Left hindlimb (tissue), 1 donor: ENCODE data around the gene WDFY4.

Experiments
- DNase-seq: peaks from one replicate; pipeline ENCODE4 v3.0.0-alpha.2; 2018

The WDFY4 gene

DNA sequence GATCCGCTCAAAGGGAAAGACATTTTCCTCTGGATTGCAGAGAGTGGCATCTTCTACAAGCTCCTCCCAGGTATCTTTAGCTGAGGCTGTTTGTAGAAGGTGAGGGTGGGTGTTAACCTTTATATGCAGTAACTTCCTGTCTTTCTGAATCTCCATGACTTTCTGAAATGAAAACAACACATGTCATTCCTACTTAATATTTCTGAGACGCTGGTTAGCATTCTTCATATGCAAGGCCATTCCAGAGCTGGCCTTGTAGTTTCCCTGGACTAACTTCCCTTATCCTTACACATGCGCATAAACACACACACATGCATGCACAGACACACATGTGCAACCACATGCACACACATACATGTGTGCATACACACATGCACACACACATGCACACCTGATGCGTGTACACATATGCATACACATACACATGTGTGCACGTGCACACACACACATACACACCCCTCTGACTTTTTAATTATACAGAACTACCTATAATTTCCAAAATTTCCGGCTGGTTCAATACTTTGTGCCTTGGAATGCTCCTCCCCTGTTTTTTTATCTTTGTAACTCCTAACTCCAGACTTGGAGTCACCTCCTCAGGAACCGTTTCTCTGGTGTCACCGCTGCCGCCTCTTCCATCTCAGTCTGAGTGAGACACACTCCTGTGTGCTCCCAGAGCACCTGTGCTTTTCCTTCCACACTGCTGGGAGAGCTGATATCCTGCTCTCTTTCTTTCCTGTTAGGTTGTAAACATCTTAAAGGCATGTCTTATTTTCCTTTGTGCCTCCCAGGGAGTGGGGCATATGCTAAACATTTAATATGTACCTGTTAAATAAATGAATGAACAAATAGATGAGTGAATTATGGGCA is 199.7 kb downstream of the WDFY4 start:
- no peak for DNase-seq

DNA sequence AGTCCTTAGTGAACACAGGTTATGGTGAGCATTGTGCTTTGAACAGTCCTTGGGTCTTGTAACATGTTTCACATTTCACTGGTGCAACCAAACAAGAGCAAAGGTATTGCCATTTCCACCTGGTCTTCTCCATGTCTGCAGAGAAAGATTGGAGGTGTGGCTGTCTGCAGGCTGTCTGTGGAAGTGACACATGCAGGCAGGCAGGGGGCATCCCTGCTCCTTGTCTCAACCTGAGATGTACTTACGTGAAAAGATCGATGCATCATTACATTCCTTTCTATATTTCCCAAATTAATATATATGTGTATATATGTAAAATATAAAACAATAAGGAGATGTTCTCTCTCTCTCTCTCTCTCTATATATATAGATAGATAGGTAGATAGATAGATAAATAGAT is 200.7 kb downstream of the WDFY4 start:
- no peak for DNase-seq

DNA sequence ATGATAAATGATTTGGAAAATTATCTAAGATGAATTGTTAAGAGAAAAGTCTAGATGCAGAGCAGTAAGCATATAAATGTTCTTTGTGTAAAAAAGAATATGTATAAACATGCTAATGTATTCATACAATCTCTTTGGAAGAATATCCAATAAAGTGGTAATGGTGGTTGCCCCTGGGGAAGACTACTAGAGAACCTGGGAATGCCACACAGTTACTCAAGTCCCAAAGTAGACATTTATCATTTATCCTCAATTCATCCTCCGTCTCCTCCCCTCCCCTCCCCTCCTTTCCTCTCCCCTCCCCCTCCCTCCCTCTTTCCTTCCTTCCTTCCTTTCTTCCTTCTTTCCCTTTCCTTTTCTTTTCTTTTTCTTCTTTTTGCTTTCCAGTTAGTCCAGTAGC is 203.3 kb downstream of the WDFY4 start:
- no peak for DNase-seq

DNA sequence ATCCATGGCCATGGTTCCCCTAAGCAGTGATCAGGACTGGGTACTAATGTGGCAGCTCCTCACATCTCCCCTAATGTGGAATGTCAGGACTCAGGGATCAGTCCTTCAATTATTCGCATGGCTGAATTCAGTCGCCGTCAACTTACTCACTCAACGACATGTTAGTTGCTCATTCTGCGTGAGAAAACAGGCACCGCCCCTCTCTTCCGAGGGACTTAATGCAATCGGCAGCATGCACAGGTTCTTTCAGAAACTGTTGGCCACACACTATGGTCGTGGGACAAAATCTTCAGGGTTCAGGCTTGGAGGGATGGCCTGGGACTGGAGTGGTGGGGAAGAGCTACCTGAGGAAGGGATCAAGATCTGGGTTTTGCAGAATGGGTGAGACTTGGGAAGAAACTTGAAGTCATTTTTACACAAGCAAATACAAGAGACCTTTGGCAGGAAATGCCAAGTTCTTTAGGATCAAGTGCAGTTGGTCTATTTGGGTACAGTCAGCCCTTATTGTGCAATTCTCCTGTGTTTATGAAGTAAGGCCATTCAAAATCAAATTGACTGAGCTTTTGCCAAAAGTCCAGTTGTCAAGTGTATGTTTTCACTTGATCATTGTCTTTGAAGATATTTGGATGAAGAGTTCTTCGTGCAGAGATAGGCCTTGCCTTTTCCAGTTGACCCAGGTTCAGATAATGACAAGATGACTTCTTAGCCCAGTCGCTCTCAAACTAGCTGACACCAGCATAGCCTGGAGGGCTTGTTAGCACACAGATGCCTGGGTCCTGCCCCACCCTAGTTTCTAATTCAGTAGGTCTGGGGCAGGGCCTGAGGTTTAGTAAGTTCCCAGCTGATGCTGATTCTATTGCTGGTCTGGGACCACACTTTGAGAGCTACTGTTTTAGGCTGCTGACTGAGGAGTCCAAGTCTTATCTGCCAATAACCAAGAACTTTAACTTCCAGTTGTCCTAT is 206.5 kb downstream of the WDFY4 start:
- DNase-seq = no peak

DNA sequence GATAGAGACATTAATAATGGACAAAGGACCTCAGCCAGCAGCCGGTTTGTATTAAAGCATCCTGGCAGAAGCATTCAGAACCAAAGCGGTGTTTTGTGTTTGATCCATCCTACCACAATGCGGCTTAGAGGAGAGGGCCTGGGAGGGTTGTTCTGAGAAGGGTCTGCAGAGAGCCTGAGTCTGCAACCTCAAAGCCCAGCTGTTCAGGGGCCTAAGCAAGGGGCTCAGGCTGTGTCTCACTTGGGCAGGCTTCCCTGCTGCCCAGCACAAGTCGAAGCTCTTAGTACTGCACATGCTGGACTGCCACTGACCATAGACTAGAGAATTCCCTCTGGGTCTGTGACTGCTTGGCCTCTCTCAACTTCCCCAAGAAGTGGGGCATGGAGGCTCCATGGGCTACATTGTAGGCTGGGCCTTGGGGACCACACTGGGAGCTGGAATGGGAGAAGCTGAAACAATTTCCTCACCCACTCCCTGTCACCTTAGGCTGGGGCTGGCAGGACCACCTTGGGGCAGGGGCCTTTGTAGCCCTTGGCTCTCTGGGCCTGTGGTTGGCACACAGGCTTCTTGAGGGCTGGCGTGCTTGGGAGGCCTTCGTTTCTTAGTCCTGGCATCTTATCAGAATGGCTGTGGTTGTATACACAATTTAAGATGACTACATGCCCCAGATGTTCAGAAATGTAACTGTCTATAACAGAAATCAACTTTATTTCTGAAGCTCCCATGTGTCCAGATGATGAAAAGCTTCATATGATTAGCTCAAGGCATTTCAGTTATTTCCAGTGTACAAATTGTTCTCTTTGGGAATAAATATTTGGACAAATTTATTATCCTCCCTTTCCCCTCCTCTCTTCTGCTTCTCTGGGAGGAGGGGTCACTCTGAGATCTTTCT is 210.5 kb downstream of the WDFY4 start:
- DNase-seq = peak; percentile 64

DNA sequence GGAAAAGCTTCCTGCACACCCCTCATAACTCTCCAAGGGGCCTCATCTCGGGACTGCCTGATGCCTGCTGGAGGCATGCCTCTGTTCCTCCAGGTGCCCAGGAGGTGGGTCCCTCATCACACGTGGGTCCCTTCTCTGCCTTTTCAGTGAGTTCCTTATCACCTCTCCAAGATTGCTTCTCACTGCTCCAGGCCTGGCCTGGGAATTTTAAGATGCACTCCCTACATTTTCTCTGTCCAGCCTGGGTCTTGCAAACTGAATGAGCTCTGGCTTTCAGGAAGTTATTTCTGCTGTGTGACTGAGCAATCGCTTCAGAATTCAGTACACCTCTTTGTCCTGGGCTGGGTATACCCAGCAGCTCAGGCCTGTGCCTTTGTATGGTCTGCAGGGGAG is 211.1 kb downstream of the WDFY4 start:
- DNase-seq = no peak

DNA sequence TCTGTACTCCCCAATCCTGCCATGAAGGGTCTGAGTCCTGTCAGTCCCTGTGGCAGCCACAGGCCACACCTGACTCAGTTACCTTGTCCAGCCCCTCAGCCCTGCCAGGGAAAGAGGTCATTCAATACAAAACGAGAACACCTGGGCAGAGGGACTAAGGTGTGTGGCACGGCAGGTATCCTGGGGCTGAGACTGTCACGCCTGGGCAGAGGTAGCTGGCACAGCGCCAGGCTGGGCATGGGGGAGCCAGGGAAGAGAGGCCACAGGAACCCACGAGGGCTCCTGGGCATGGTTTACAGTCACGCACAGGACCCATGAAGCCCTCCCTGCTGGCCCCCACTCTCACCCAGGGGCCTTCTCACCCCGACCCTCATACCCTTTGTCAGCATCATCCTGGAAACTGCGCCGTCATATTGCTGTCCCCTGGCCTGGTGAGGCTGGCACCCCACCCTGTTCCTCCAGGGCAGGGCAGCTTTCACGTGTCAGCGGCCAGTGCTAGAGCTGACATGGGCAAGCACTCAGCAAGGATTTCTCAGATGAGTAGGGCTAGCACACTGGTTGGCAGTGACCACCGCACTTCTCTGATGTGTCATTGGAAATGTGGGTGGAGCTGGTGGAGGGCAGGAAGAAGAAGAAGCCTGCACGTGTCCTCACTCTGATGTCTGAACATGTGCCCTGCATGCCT is 212.2 kb downstream of the WDFY4 start:
- no peak for DNase-seq

DNA sequence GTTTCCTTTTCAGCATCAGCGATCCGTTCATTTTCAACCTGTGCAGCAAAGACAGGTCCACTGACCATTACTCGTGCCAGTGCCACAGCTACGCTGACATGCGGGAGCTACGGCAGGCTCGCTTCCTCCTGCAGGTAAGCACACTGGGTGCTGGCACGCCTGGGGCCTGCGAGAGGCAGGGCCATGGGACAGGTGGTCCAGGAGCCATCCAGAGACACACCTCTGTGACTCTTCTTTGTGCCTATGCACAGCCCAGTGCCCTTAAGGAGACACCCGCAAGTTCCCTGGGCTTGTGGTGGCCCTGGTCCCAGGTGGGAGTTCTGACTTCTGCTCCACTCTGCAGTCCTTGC is 212.7 kb downstream of the WDFY4 start:
- DNase-seq = no peak

DNA sequence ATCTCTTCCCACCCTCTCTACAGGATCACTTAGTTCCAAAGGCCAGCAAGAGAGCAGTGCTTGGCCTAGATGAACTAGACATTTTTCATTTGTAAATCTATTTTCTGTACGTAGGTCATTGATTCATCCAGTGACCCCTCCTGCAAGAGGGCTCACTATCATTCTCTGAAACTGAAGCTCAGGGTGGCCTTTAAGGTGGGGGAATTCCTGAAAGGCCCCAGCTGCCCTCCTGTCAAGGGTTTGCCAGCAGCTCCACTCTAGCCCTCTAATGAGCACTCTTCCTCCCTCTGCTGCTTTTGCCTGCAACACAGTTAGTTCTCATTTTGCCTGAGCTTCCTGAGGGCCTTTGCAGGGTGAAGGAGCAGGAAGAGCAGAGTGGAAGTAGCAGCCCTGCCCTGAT is 213.8 kb downstream of the WDFY4 start:
- DNase-seq = no peak

DNA sequence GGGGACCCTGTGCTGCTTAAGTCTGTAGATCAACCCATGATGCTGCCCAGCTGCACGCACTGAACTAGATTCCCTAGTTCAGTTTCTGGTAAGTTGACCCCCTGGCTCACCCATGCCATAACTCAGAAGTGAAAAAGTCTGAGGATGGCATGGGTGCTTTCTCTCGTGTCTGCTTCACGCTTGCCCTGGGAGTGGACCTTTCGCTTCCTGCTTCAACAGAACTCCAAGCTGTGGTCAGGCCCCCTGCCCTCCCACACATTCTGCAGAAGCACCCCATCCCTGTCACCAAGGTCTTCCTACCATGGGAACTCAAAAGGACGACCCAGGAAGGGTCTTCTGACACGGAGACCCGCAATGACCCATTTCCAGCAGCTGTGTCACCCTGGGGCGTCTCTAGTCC is 215.1 kb downstream of the WDFY4 start:
- DNase-seq = no peak

DNA sequence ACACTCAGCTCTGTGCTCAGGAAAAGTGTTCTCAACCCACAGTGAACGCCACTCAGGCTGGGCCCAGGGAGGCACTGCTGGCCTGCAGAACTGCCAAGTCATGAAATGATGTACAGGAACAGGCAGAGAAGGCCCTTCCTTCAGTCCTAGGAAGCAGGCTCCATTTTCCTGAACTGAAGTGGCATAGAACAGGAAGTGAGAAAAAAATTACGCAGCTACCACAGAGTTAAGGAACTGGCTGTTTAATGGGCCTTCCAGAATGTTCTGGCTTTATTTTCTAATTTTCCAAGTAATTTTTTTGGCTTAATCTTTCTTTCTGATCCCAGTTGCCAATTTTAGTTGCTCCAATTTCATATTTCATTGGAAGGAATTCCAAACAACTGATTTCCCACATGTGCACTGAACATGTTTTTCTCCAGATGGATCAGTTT is 215.7 kb downstream of the WDFY4 start:
- DNase-seq = no peak

DNA sequence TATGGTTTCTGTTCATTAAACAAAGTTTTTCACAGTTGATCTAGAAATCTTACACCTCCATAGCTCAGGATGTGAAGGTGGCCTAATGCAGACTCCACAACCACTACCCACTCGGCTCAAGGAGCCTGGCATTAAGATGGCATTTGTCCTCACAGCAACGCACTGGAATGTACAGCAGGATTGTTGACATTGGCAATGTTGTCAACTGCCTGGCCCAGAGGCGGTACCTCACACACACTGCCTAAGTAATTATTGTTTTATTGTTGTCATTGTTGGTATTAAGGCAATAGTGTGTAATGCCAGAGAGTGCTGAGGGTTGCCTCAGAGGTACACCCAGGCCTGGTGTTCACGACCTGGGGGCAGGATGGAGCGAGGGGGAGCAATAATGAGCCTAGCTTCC is 216.6 kb downstream of the WDFY4 start:
- no peak for DNase-seq

DNA sequence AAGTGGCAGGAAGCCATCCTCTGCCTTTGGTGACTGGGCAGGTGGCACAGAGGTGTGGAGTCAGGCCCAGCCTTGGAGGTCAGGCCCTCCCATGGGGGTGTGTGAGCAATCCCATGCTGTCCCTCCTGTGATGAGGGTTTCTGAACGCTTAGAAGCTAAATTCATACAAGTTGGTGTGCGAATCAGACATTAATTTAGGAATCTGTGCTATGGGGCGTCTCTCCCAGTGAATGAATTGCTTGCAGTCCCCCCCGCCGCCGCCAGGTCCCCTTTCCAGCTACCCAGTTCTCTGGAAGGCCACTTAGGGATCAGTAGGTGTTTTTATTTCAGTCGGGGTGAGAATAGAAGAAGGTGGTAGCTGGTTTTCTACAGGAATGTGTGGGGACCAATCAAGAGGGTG is 217.4 kb downstream of the WDFY4 start:
- no peak for DNase-seq

DNA sequence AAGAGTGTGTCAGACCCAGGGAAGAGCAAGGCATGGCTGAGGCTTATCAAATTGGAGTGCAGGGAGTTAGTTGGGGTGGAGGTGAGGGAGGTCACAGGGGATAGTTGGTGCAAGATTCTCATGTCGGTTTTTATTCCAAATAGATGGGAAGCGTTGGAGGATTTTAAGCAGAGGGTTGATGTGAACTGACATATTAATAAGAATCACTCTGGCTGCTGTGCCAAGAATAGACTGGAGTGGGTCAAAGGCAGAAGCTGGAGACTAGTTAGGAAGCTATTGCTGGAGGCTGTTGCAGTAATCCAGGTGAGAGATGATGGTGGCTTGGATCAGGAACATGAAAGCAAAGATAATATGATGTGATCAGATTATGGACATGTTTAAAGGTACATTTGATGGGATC is 218.5 kb downstream of the WDFY4 start:
- no peak for DNase-seq

DNA sequence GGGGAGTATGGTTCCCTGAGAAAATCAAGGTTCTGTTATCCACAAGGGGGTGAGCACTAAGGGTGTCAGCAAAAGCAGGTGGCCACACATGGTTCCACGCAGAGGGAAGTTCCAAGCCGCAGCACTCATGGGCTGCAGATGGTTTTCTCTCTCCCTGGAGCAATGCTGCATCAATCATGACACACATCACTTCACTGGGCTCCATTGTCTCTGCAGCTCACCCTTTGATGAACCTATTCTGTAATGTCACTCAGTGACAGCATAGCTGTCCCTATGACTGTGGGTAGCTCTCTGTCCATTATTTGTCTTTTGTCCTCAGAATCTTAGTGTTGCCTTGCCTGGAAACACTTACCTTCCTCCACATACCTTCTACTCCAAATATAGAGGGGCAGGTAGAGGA is 220.2 kb downstream of the WDFY4 start:
- DNase-seq = no peak

DNA sequence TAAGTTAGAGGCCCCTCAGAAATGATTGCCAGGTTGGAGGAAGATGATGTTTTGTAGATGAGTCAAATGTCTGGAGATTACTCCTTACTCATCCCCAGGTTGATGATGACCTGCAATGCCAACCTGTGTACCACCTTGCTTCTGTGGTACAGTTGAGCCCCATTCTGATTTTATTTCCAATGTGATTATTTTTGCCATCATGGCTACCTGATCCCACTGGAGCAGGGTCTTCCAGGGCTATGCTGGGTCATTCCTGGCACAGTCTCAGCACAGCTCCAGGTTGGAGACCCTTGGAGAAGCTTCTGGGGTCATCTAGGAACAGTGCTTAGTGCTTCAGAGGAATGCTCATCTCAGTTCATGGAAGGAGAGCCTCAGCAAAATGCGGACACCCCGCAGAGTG is 220.6 kb downstream of the WDFY4 start:
- DNase-seq = no peak

DNA sequence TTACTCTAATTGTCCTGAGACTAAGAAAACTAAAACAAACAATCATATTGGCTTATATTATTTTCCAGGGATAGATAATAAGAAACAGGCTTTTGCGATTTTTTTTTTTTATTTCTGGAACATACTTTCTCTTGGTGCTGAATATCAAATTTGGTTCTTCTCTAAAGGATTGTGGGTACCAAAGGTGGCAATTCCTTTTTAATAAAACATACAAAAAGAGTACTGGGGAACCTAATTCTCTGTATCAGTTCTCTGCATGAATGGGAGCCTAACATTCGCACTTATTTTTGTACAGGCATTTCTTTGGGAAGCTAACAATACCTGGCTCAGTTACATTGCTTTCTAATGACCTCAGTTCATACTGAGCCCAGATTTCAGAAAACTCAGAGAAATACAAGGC is 222.2 kb downstream of the WDFY4 start:
- no peak for DNase-seq

DNA sequence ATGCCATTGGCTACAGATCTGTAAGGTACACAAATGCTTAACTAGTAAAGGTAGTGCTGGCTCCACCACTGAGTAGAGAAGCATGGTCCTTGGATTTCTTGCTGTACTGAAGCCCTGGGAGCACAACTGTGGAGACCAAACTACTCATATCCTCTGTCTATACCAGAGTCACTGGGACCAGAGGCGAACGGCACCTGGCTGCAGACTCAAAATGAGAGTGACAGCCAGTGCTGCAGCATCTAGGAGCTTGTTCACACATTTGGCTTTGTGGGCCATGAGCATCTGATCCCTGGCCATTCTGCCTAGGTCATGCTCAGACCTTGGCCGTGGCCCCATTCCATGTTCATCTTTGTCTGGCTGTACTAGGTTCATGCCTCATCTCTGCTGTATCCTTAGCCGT is 223.1 kb downstream of the WDFY4 start:
- no peak for DNase-seq

DNA sequence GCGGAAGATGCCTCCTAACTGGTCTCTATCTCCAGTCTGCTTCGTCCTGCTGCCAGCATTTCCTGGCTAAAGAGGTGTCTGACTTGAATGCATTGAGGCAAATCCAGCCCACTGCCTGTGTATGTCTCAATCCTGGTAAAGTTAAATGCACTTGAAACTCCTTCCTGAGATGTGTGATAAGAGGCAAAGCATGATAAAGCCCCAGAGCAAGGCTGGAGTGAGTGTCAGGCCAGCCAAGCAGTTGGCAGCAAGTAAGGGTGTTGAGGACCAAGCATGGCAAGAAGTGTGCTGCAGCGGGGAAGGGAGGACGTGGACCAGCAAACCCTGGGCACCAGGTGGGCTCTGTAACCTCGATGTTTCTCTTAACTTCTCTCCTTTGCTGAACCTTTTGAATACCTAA is 225.9 kb downstream of the WDFY4 start:
- no peak for DNase-seq

DNA sequence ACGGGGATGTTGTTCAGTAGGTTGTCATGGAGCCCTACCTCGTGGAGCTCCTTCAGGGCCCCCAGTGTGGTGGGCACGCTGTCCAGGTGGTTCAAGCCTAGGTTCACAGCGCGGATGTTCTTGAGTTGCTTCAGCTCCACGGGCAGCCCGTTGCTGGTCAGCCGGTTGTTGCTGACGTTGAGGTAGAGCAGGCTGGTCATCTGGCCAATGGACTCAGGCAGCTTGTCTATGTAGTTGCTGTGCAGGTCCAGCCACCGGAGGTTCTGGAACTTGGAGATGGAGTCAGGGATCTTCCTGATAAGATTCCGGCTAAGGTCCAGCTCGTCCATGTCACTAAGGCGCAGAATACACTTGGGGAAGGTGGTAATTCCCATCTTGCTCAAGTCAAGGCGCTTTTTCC is 229.0 kb downstream of the WDFY4 start:
- no peak for DNase-seq

DNA sequence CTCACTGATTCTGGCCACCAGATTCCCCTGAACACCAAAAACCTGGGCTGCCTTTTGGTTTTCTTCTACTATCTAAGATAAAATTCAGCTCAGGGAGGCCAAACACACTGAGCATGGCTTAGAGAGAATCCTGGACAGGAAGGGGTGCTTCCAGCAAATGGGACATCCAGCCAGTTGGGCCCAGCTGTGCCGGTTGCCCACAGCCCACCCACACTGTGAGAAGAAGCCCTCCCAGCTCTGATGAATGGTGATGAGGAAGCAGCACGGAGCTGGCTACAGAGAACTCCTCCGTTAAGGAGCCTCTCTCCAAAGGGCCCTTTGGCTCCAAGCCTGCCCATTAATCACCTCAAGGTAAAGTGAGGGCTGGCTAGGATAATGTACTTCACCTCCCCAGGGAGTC is 239.1 kb downstream of the WDFY4 start:
- no peak for DNase-seq

DNA sequence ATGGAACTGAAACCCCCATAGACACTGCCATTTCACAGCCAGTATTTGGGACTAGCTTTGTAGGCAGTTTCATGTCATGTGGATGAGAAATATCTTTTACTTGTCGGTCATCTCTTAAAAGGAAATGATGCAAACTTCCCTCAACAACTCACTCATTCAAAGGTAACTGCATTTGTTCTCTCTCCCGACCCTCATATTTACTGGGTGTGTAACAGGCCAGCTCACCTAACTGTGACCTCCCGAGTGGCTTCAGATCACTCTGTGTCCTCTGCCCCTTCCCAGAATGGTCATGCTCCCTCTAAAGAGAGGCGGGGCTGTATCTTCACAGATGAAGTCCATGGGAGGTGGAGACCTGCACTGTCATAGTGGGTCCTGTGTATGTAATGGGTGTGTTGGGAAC is 240.3 kb downstream of the WDFY4 start:
- no peak for DNase-seq
